H9 (cell line): ENCODE results near the gene VRK3. TPM values are rescaled to one million over a fixed set of nuclear protein-coding genes. Genes with fewer than 3 reads are reported as not detected.

Experiments
- DNase-seq: peaks from one replicate; pipeline ENCODE4 v3.0.0-alpha.2; 2017
- H2AFZ ChIP-seq: one replicate; pipeline ENCODE4 v1.6.1; 2013; ENCODE audit warnings: mild to moderate bottlenecking, low read length, control low read depth, moderate library complexity
- H2AK5ac ChIP-seq: 2 replicates; pipeline ENCODE4 v1.6.1; 2013; ENCODE audit warnings: low read length, control low read depth, mixed read lengths; ENCODE audit not compliant: insufficient read length
- H2BK120ac ChIP-seq: one replicate; pipeline ENCODE4 v1.6.1; 2013; ENCODE audit warnings: low read depth, mild to moderate bottlenecking, low read length, control low read depth, inconsistent platforms; ENCODE audit not compliant: poor library complexity, severe bottlenecking
- H2BK12ac ChIP-seq: 2 replicates; pipeline ENCODE4 v1.6.1; 2013; ENCODE audit warnings: low read length, control low read depth, mixed read lengths, low read depth; ENCODE audit not compliant: insufficient read length
- H2BK15ac ChIP-seq: 2 replicates; pipeline ENCODE4 v1.6.1; 2013; ENCODE audit warnings: low read depth, low read length, control low read depth
- H2BK20ac ChIP-seq: one replicate; pipeline ENCODE4 v1.6.1; 2013; ENCODE audit warnings: low read depth, mild to moderate bottlenecking, low read length, control low read depth, inconsistent platforms; ENCODE audit not compliant: poor library complexity, severe bottlenecking
- H2BK5ac ChIP-seq: 2 replicates; pipeline ENCODE4 v1.6.1; 2013; ENCODE audit warnings: low read length, control low read depth, mixed read lengths; ENCODE audit not compliant: insufficient read length
- H3K14ac ChIP-seq: 2 replicates; pipeline ENCODE4 v1.6.1; 2013; ENCODE audit warnings: low read length, control low read depth; ENCODE audit not compliant: insufficient read depth
- H3K18ac ChIP-seq: 2 replicates; pipeline ENCODE4 v1.6.1; 2013; ENCODE audit warnings: low read depth, mild to moderate bottlenecking, mixed read lengths, low read length, control low read depth; ENCODE audit not compliant: insufficient read length
- H3K23ac ChIP-seq: 2 replicates; pipeline ENCODE4 v1.6.1; 2013; ENCODE audit warnings: low read length, control low read depth, mixed read lengths, low read depth; ENCODE audit not compliant: insufficient read length
- H3K23me2 ChIP-seq: 2 replicates; pipeline ENCODE4 v1.6.1; 2013; ENCODE audit warnings: low read depth, mild to moderate bottlenecking, mixed read lengths, low read length, control low read depth; ENCODE audit not compliant: insufficient read length, poor library complexity, severe bottlenecking
- H3K27ac ChIP-seq: 2 replicates; pipeline ENCODE4 v1.5.1; 2013; ENCODE audit warnings: low read length, control low read depth, mixed read lengths, low read depth; ENCODE audit not compliant: insufficient read length
- H3K27me3 ChIP-seq: 2 replicates; pipeline ENCODE4 v1.6.1; 2013; ENCODE audit warnings: low read length, control low read depth, inconsistent platforms; ENCODE audit not compliant: insufficient read depth
- H3K4ac ChIP-seq: 2 replicates; pipeline ENCODE4 v1.6.1; 2013; ENCODE audit warnings: low read depth, mild to moderate bottlenecking, control low read depth, inconsistent platforms, low read length, moderate library complexity
- H3K4me1 ChIP-seq: 2 replicates; pipeline ENCODE4 v1.6.1; 2013; ENCODE audit warnings: low read length, control low read depth, inconsistent platforms; ENCODE audit not compliant: insufficient read depth
- H3K4me2 ChIP-seq: 2 replicates; pipeline ENCODE4 v1.6.1; 2013; ENCODE audit warnings: low read length, control low read depth, mixed read lengths; ENCODE audit not compliant: insufficient read length, insufficient read depth
- H3K56ac ChIP-seq: 2 replicates; pipeline ENCODE4 v1.6.1; 2013; ENCODE audit warnings: low read depth, mild to moderate bottlenecking, mixed read lengths, low read length, control low read depth; ENCODE audit not compliant: insufficient read length
- H3K79me1 ChIP-seq: 2 replicates; pipeline ENCODE4 v1.6.1; 2013; ENCODE audit warnings: low read depth, mild to moderate bottlenecking, moderate library complexity, low read length, control low read depth, inconsistent platforms; ENCODE audit not compliant: insufficient read depth, poor library complexity, severe bottlenecking
- H3K79me2 ChIP-seq: 2 replicates; pipeline ENCODE4 v1.6.1; 2013; ENCODE audit warnings: low read length, control low read depth, inconsistent platforms; ENCODE audit not compliant: insufficient read depth
- H3K9ac ChIP-seq: 2 replicates; pipeline ENCODE4 v1.6.1; 2013; ENCODE audit warnings: low read length, control low read depth, mixed read lengths; ENCODE audit not compliant: insufficient read length; ENCODE audit errors: extremely low read depth
- H3K9me3 ChIP-seq: one replicate; pipeline ENCODE4 v1.6.1; 2013; ENCODE audit warnings: low read depth, low read length, inconsistent platforms; ENCODE audit not compliant: control insufficient read depth
- H3T11ph ChIP-seq: one replicate; pipeline ENCODE4 v1.6.1; 2013; ENCODE audit warnings: mild to moderate bottlenecking, low read length, control low read depth, inconsistent platforms
- H4K20me1 ChIP-seq: one replicate; pipeline ENCODE4 v1.6.1; 2013; ENCODE audit not compliant: control insufficient read depth, insufficient read length, insufficient read depth
- H4K5ac ChIP-seq: 2 replicates; pipeline ENCODE4 v1.6.1; 2013; ENCODE audit warnings: low read depth, mild to moderate bottlenecking, mixed read lengths, low read length, control low read depth; ENCODE audit not compliant: insufficient read length
- H4K8ac ChIP-seq: replicated peaks from 2 replicates; pipeline ENCODE4 v1.6.1; 2013; ENCODE audit warnings: low read length, control low read depth, mixed read lengths, low read depth; ENCODE audit not compliant: insufficient read length
- H4K91ac ChIP-seq: 2 replicates; pipeline ENCODE4 v1.6.1; 2013; ENCODE audit warnings: low read depth, mild to moderate bottlenecking, moderate library complexity, mixed read lengths, low read length, control low read depth; ENCODE audit not compliant: insufficient read length
- H3K27ac Mint-ChIP-seq, 3 experiments: 2 replicates in 2 of 3; 3 replicates in 1 of 3; pipeline ENCODE4 v1.8.0; 2020 to 2021; ENCODE audit warnings: mixed read lengths in 3 of 3, mild to moderate bottlenecking in 1 of 3, moderate library complexity in 1 of 3
- H3K27me3 Mint-ChIP-seq: 2 replicates; pipeline ENCODE4 v1.8.0; 2021; ENCODE audit warnings: low read depth, mild to moderate bottlenecking, moderate library complexity, mixed read lengths
- H3K36me3 Mint-ChIP-seq, 3 experiments: 2 replicates in 2 of 3; 3 replicates in 1 of 3; pipeline ENCODE4 v1.8.0; 2020 to 2021; ENCODE audit warnings: low read depth in 3 of 3, mixed read lengths in 3 of 3; ENCODE audit not compliant: insufficient read depth in 1 of 3
- H3K4me1 Mint-ChIP-seq, 2 experiments: 2 replicates each; pipeline ENCODE4 v1.8.0; 2020; ENCODE audit warnings: mixed read lengths in 2 of 2
- H3K4me3 Mint-ChIP-seq, 2 experiments: 2 replicates in 1 of 2; 3 replicates in 1 of 2; pipeline ENCODE4 v1.8.0; 2020 to 2021; ENCODE audit warnings: mild to moderate bottlenecking in 2 of 2, mixed read lengths in 2 of 2, moderate library complexity in 1 of 2
- H3K9me3 Mint-ChIP-seq, 2 experiments: 2 replicates in 1 of 2; 3 replicates in 1 of 2; pipeline ENCODE4 v1.8.0; 2020; ENCODE audit warnings: mild to moderate bottlenecking in 2 of 2, mixed read lengths in 2 of 2, moderate library complexity in 1 of 2
- WGBS: extraction: QIAGEN DNeasy Blood & Tissue Kit; methylation state at CpG from one replicate; pipeline ENCODE4 v1.1.7; 2013; ENCODE audit warnings: missing lambda C conversion rate, low lambda C conversion rate, mixed read lengths; ENCODE audit not compliant: insufficient read length; ENCODE audit errors: extremely low coverage; 5-methylcytosine and 5-hydroxymethylcytosine counted together
- total RNA-seq: library from RNA; stranded (reverse); gene quantifications from 2 replicates; pipeline ENCODE4 v1.2.1, GENCODE V29; 2021
- TF ChIP-seq, protein P1 (sequence below): fragments of 200-600 bp; sonication (generic); conservative IDR thresholded peaks from 3 replicates; pipeline ENCODE4 v1.8.0; 2021; ENCODE audit warnings: antibody characterized with exemption, mild to moderate bottlenecking

The VRK3 gene
- total RNA-seq, 1 experiment from 2014 or later, result 33.5 TPM

GRCh38 chr19:49940482-49940791 is 84.7 kb downstream of the VRK3 start:
- WGBS, result no CpG with 5 or more reads among the region's 5 CpGs
- H3K56ac ChIP-seq, result no peak overlapping the region
- no peak overlapping the region for H4K8ac ChIP-seq
- no peak overlapping the region for H2BK12ac ChIP-seq
- H3K9ac ChIP-seq, result no peak overlapping the region
- no peak overlapping the region for H3K23ac ChIP-seq
- no peak overlapping the region for H3K27ac ChIP-seq
- no peaks in the 10 kb centered on the region for H3K36me3 Mint-ChIP-seq
- no peaks in the 10 kb centered on the region for H3K9me3 ChIP-seq
- no peak overlapping the region for H3K4ac ChIP-seq
- no peak overlapping the region for H3K18ac ChIP-seq
- TF ChIP-seq, protein P1, sequence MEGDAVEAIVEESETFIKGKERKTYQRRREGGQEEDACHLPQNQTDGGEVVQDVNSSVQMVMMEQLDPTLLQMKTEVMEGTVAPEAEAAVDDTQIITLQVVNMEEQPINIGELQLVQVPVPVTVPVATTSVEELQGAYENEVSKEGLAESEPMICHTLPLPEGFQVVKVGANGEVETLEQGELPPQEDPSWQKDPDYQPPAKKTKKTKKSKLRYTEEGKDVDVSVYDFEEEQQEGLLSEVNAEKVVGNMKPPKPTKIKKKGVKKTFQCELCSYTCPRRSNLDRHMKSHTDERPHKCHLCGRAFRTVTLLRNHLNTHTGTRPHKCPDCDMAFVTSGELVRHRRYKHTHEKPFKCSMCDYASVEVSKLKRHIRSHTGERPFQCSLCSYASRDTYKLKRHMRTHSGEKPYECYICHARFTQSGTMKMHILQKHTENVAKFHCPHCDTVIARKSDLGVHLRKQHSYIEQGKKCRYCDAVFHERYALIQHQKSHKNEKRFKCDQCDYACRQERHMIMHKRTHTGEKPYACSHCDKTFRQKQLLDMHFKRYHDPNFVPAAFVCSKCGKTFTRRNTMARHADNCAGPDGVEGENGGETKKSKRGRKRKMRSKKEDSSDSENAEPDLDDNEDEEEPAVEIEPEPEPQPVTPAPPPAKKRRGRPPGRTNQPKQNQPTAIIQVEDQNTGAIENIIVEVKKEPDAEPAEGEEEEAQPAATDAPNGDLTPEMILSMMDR, result no peak
- H3K14ac ChIP-seq, result no peak overlapping the region
- H2AFZ ChIP-seq, result no peak overlapping the region
- H3K27me3 ChIP-seq, result no peaks in the 10 kb centered on the region
- H3K4me3 Mint-ChIP-seq, result no peak overlapping the region
- DNase-seq, result no peak
- H3K4me1 Mint-ChIP-seq, result no peaks in the 10 kb centered on the region
- no peak overlapping the region for H2AK5ac ChIP-seq
- H3K23me2 ChIP-seq, result no peaks in the 10 kb centered on the region
- H2BK15ac ChIP-seq, result no peak overlapping the region
- H3K79me2 ChIP-seq, result no peaks in the 10 kb centered on the region
- H3K4me1 ChIP-seq, result no peaks in the 10 kb centered on the region
- H3T11ph ChIP-seq, result no peak overlapping the region
- H2BK5ac ChIP-seq, result no peak overlapping the region
- no peak overlapping the region for H4K91ac ChIP-seq
- no peak overlapping the region for H2BK20ac ChIP-seq
- H3K9me3 Mint-ChIP-seq, result no peaks in the 10 kb centered on the region
- no peak overlapping the region for H3K27ac Mint-ChIP-seq
- H4K20me1 ChIP-seq, result no peaks in the 10 kb centered on the region
- H3K79me1 ChIP-seq, result no peaks in the 10 kb centered on the region
- no peak overlapping the region for H3K4me2 ChIP-seq
- H4K5ac ChIP-seq, result no peak overlapping the region
- H2BK120ac ChIP-seq, result no peak overlapping the region
- H3K27me3 Mint-ChIP-seq, result peaks cover 18% of the 10 kb centered on the region
